Measurements from ENCODE around the gene NELL1. TPM values are rescaled to one million over a fixed set of nuclear protein-coding genes. Genes with fewer than 3 reads are reported as not detected.

NELL1 gene
- total RNA-seq, 2 experiments from 2014 or later, result not detected

DNA sequence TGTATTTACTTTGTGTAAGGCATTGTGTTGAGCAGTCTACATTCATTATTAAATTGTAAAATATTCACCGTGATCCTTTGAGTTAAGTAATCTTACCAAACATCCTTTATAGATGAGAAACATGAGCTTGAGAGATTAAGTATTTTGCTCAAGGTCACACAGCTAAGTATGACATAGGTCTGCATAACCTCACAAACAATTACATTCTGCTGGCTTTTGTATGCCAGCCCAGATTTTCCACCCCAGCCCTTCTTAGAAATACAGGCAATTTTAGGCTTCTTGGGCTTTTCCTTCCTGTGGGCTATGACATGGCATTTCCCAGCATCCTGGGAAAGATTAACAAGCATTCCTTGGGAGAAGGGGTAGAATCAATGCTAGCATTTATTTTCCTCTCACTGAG lies 357.3 kb downstream of the NELL1 start:
- Mint-ChIP-seq H3K4me1 (ENCODE audit: low read depth) (no peaks in the 10 kb centered on the region), H3K27ac (no peak overlapping the region), H3K36me3 (ENCODE audit: low read depth) (no peaks in the 10 kb centered on the region), H3K9me3 (peaks cover 4% of the 10 kb centered on the region), H3K4me3 (no peak overlapping the region), H3K27me3 (no peaks in the 10 kb centered on the region)
- Histone ChIP-seq H3K9me3 (ENCODE audit: control insufficient read depth in 1 of 2, insufficient read depth in 1 of 2, low read length in 2 of 2) (no peaks in the 10 kb centered on the region), H3K4me3 (ENCODE audit: low read length) (no peak overlapping the region), H3K4me1 (ENCODE audit: insufficient read depth, low read length) (no peaks in the 10 kb centered on the region), H3K27ac (ENCODE audit: low read depth in 1 of 2, low read length in 2 of 2) (no peak overlapping the region), H3K27me3 (ENCODE audit: control insufficient read depth in 1 of 2, insufficient read depth in 2 of 2, low read length in 2 of 2) (no peaks in the 10 kb centered on the region), H3K36me3 (ENCODE audit: insufficient read depth, low read length) (no peaks in the 10 kb centered on the region)
- DNase-seq (no peak), ATAC-seq (ENCODE audit: poor library complexity) (no peak)
- ChIA-PET CTCF (no interaction called here), POLR2A (no interaction called here)
- intact Hi-C loops (cut with DNase I, micrococcal nuclease), result no loop called here
- TF ChIP-seq, protein P1, sequence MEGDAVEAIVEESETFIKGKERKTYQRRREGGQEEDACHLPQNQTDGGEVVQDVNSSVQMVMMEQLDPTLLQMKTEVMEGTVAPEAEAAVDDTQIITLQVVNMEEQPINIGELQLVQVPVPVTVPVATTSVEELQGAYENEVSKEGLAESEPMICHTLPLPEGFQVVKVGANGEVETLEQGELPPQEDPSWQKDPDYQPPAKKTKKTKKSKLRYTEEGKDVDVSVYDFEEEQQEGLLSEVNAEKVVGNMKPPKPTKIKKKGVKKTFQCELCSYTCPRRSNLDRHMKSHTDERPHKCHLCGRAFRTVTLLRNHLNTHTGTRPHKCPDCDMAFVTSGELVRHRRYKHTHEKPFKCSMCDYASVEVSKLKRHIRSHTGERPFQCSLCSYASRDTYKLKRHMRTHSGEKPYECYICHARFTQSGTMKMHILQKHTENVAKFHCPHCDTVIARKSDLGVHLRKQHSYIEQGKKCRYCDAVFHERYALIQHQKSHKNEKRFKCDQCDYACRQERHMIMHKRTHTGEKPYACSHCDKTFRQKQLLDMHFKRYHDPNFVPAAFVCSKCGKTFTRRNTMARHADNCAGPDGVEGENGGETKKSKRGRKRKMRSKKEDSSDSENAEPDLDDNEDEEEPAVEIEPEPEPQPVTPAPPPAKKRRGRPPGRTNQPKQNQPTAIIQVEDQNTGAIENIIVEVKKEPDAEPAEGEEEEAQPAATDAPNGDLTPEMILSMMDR (IDR thresholded peaks at IDR 0.05), result no peak

DNA sequence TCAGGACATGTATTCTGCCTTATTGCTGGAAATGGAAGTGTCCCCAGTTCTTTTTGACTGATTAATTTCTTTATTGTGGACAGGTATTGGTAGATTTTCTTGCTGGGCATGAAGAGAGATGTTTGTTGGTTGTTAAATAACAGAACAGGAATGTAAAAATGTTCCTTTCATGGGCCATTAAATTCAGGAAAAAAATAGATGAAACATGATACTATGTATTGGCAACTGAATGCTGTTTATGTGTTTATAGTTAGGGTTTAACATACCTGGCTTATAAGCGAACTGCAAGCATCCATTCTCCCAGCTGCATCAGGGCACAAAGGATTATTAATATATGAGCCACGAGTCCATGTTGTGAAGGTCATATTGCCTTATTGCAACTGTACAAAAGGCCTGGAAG lies 368.5 kb downstream of the NELL1 start:
- peaks cover 0 to 3% of the 10 kb centered on the region in 2 experiments for H3K9me3 ChIP-seq (ENCODE audit: control insufficient read depth in 1 of 2, insufficient read depth in 1 of 2, low read length in 2 of 2)
- DNase-seq (no peak), ATAC-seq (ENCODE audit: poor library complexity) (no peak)
- H3K4me3 Mint-ChIP-seq, result no peak overlapping the region
- no peak overlapping the region for H3K4me3 ChIP-seq (ENCODE audit: low read length)
- H3K36me3 ChIP-seq (ENCODE audit: insufficient read depth, low read length), result no peaks in the 10 kb centered on the region
- H3K27me3 ChIP-seq (ENCODE audit: control insufficient read depth in 1 of 2, insufficient read depth in 2 of 2, low read length in 2 of 2), result no peaks in the 10 kb centered on the region
- H3K27me3 Mint-ChIP-seq, result no peaks in the 10 kb centered on the region
- TF ChIP-seq, protein P1 (IDR thresholded peaks at IDR 0.05), result no peak
- H3K9me3 Mint-ChIP-seq, result peaks cover 13% of the 10 kb centered on the region
- no peaks in the 10 kb centered on the region for H3K36me3 Mint-ChIP-seq (ENCODE audit: low read depth)
- no peaks in the 10 kb centered on the region for H3K4me1 Mint-ChIP-seq (ENCODE audit: low read depth)
- H3K27ac ChIP-seq (ENCODE audit: low read depth in 1 of 2, low read length in 2 of 2), result no peak overlapping the region
- CTCF ChIA-PET, result no interaction called here
- H3K4me1 ChIP-seq (ENCODE audit: insufficient read depth, low read length), result no peaks in the 10 kb centered on the region
- intact Hi-C loops (cut with DNase I, micrococcal nuclease), result no loop called here
- H3K27ac Mint-ChIP-seq, result no peak overlapping the region
- POLR2A ChIA-PET, result no interaction called here

DNA sequence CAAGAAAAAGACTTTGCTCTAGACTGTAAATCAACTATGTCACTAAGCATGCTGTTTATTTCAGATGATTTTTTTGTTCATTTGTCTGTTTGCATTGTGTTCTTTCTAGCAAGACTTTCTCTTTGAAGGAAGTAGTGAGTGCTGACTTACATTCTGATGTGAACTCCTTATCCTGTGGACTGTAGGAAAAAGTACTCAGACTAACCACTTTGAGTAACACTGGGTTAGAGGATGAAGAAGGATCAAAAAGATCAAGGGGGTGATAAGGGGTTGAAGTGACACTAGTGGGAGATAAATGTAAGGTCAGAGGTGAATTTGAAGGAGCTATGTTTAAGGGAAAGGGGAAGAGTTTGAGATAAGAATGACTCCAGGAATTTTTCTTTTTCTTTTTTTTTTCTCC lies 369.4 kb downstream of the NELL1 start:
- CTCF ChIA-PET, result no interaction called here
- DNase-seq (no peak), ATAC-seq (ENCODE audit: poor library complexity) (no peak)
- H3K27ac ChIP-seq (ENCODE audit: low read depth in 1 of 2, low read length in 2 of 2), result no peak overlapping the region
- H3K9me3 ChIP-seq (ENCODE audit: control insufficient read depth in 1 of 2, insufficient read depth in 1 of 2, low read length in 2 of 2), result peaks cover 0 to 3% of the 10 kb centered on the region in 2 experiments
- no peaks in the 10 kb centered on the region for H3K4me1 ChIP-seq (ENCODE audit: insufficient read depth, low read length)
- intact Hi-C loops (cut with DNase I, micrococcal nuclease), result no loop called here
- H3K27me3 Mint-ChIP-seq, result no peaks in the 10 kb centered on the region
- TF ChIP-seq, protein P1 (IDR thresholded peaks at IDR 0.05), result no peak
- peaks cover 10% of the 10 kb centered on the region for H3K9me3 Mint-ChIP-seq
- no peak overlapping the region for H3K27ac Mint-ChIP-seq
- H3K36me3 Mint-ChIP-seq (ENCODE audit: low read depth), result no peaks in the 10 kb centered on the region
- no peak overlapping the region for H3K4me3 Mint-ChIP-seq
- H3K4me1 Mint-ChIP-seq (ENCODE audit: low read depth), result no peaks in the 10 kb centered on the region
- H3K27me3 ChIP-seq (ENCODE audit: control insufficient read depth in 1 of 2, insufficient read depth in 2 of 2, low read length in 2 of 2), result no peaks in the 10 kb centered on the region
- no peak overlapping the region for H3K4me3 ChIP-seq (ENCODE audit: low read length)
- no peaks in the 10 kb centered on the region for H3K36me3 ChIP-seq (ENCODE audit: insufficient read depth, low read length)
- POLR2A ChIA-PET, result no interaction called here
